Thymus (tissue), 11 donors: Measurements from ENCODE around the gene TUG1. TPM values are rescaled to one million over a fixed set of nuclear protein-coding genes. Genes with fewer than 3 reads are reported as not detected.

Experiments used
- DNase-seq, 9 donors: peaks; one replicate each; pipeline ENCODE4 v3.0.0-alpha.2; 2013; ENCODE audit warnings: low spot score in 9 of 9, low read depth in 6 of 9, missing footprints in 1 of 9
- H3K27ac ChIP-seq, 2 donors: one replicate each; pipeline ENCODE4 v1.5.1; 2013; ENCODE audit warnings: control low read depth in 1 of 2, low read depth in 1 of 2, low read length in 1 of 2, mild to moderate bottlenecking in 1 of 2, moderate library complexity in 1 of 2
- H3K27me3 ChIP-seq, 2 donors: one replicate each; pipeline ENCODE4 v1.5.1; 2013; ENCODE audit warnings: low read length in 1 of 2; ENCODE audit not compliant: control insufficient read depth in 2 of 2, insufficient read depth in 1 of 2
- H3K36me3 ChIP-seq, 2 donors: one replicate each; pipeline ENCODE4 v1.5.1; 2013; ENCODE audit warnings: low read length in 1 of 2, mild to moderate bottlenecking in 1 of 2, moderate library complexity in 1 of 2; ENCODE audit not compliant: control insufficient read depth in 2 of 2, insufficient read depth in 2 of 2
- H3K4me1 ChIP-seq, 2 donors: one replicate each; pipeline ENCODE4 v1.5.1; 2013; ENCODE audit warnings: low read length in 2 of 2; ENCODE audit not compliant: control insufficient read depth in 2 of 2, insufficient read depth in 2 of 2
- H3K4me3 ChIP-seq, 2 donors: one replicate each; pipeline ENCODE4 v1.5.1; 2013; ENCODE audit warnings: low read length in 2 of 2, control low read depth in 1 of 2, mild to moderate bottlenecking in 1 of 2
- H3K9me3 ChIP-seq, 2 donors: one replicate each; pipeline ENCODE4 v1.5.1; 2013; ENCODE audit warnings: low read length in 1 of 2, mild to moderate bottlenecking in 1 of 2; ENCODE audit not compliant: control insufficient read depth in 2 of 2, insufficient read depth in 1 of 2
- whole genome bisulfite sequencing: extraction: QIAGEN DNeasy Blood & Tissue Kit; methylation state at CpG from one replicate; pipeline ENCODE4 v1.1.7; 2013; 5-methylcytosine and 5-hydroxymethylcytosine counted together
- polyA plus RNA-seq: library from polyadenylated mRNA; stranded (reverse); fragments of 200-250 nt; gene quantifications from one replicate; pipeline ENCODE4 v1.2.3, GENCODE V29; 2013
- total RNA-seq: library from RNA; stranded (reverse); fragments of 120-200 nt; gene quantifications from one replicate; pipeline ENCODE4 v1.2.4, GENCODE V29; 2013
- donor health status: healthy.

TUG1 gene
- total and polyA plus RNA-seq, 2 donors: 58.2 to 65.5 TPM

GRCh38 chr22:31001124-31001770 is 32.2 kb downstream of the TUG1 start:
- DNase-seq: no peak
- H3K27ac ChIP-seq: no peak overlapping the region
- no peaks in the 10 kb centered on the region for H3K9me3 ChIP-seq
- no peaks in the 10 kb centered on the region for H3K4me1 ChIP-seq
- H3K27me3 ChIP-seq: no peaks in the 10 kb centered on the region
- WGBS: 94% methylated on average over 6 of the region's 6 CpGs
- H3K4me3 ChIP-seq: no peak overlapping the region
- no peaks in the 10 kb centered on the region for H3K36me3 ChIP-seq

- Histone ChIP-seq H3K9me3 (peaks cover 0 to 6% of the 10 kb centered on the region in 2 donors), H3K4me3 (no peak overlapping the region), H3K4me1 (no peaks in the 10 kb centered on the region), H3K36me3 (no peaks in the 10 kb centered on the region), H3K27ac (no peak overlapping the region), H3K27me3 (no peaks in the 10 kb centered on the region)
- no peak for DNase-seq
These were observed 36.5 kb downstream of the TUG1 start for GRCh38 chr22:31005535-31005934.

GRCh38 chr22:31019191-31019930 is 50.3 kb downstream of the TUG1 start:
- no peaks in the 10 kb centered on the region for H3K36me3 ChIP-seq
- 90% methylated on average over 3 of the region's 3 CpGs for WGBS
- H3K27me3 ChIP-seq: no peaks in the 10 kb centered on the region

GRCh38 chr22:31020334-31020733 is 51.3 kb downstream of the TUG1 start:
- Histone ChIP-seq H3K4me1 (no peaks in the 10 kb centered on the region), H3K27ac (no peak overlapping the region), H3K27me3 (no peaks in the 10 kb centered on the region), H3K9me3 (no peaks in the 10 kb centered on the region), H3K4me3 (no peak overlapping the region), H3K36me3 (no peaks in the 10 kb centered on the region)
- WGBS: 97% methylated on average over 4 of the region's 4 CpGs
- DNase-seq: no peak

More at GRCh38 chr22:31019191-31019930, 50.3 kb downstream of the TUG1 start:
- Histone ChIP-seq H3K27ac (no peak overlapping the region), H3K9me3 (no peaks in the 10 kb centered on the region), H3K4me3 (no peak overlapping the region), H3K4me1 (no peaks in the 10 kb centered on the region)
- no peak for DNase-seq

- Histone ChIP-seq H3K27ac (no peak overlapping the region), H3K4me1 (no peaks in the 10 kb centered on the region), H3K36me3 (no peaks in the 10 kb centered on the region), H3K9me3 (no peaks in the 10 kb centered on the region), H3K27me3 (no peaks in the 10 kb centered on the region), H3K4me3 (no peak overlapping the region)
- DNase-seq: no peak
- 96% methylated on average over 5 of the region's 5 CpGs for WGBS
These were observed 53.5 kb downstream of the TUG1 start for GRCh38 chr22:31022516-31022915.

Other genes with a start within 250 kb of the TUG1 start
- 10.7 TPM for gene MORC2, start 491 bp upstream of the TUG1 start, total RNA-seq
- gene MORC2, start 491 bp upstream of the TUG1 start, polyA plus RNA-seq: 45.1 TPM
- gene SMTN, start 112.1 kb downstream of the TUG1 start, total RNA-seq: 4.5 TPM
- gene SMTN, start 112.1 kb downstream of the TUG1 start, polyA plus RNA-seq: 26.3 TPM
- 14.4 TPM for gene SELENOM, start 138.3 kb downstream of the TUG1 start, total RNA-seq
- gene SELENOM, start 138.3 kb downstream of the TUG1 start, polyA plus RNA-seq: 122 TPM
- gene INPP5J, start 153.7 kb downstream of the TUG1 start, total RNA-seq: 0.47 TPM
- 1.1 TPM for gene INPP5J, start 153.7 kb downstream of the TUG1 start, polyA plus RNA-seq
- gene PLA2G3, start 171.2 kb downstream of the TUG1 start, total RNA-seq: 0.42 TPM
- gene PLA2G3, start 171.2 kb downstream of the TUG1 start, polyA plus RNA-seq: 0.39 TPM
- 21.7 TPM for gene RNF185, start 190.9 kb downstream of the TUG1 start, total RNA-seq
- gene RNF185, start 190.9 kb downstream of the TUG1 start, polyA plus RNA-seq: 21.7 TPM
- 21.6 TPM for gene LIMK2, start 243.0 kb downstream of the TUG1 start, total RNA-seq
- 32.6 TPM for gene LIMK2, start 243.0 kb downstream of the TUG1 start, polyA plus RNA-seq